ENCODE data around the gene CFAP61.
A peak's percentile ranks its signal among the peaks of the same experiment; 100 is the strongest.

CFAP61 gene

GRCh38 chr20:20199361-20200160 lies 147.2 kb downstream of the CFAP61 start:
- in situ Hi-C loops (cut with HindIII; ENCODE audit: low pct_ligation_motif_present, low pct_unique_long_range_greater_than_20kb, low sequenced_read_pairs): no loop called here
- no peak for DNase-seq

- DNase-seq: no peak
- in situ Hi-C loops (cut with HindIII; ENCODE audit: low pct_ligation_motif_present, low pct_unique_long_range_greater_than_20kb, low sequenced_read_pairs): no loop called here
Measured at GRCh38 chr20:20201124-20201523, 148.8 kb downstream of the CFAP61 start.

- no peak for DNase-seq
- in situ Hi-C loops (cut with HindIII; ENCODE audit: low pct_ligation_motif_present, low pct_unique_long_range_greater_than_20kb, low sequenced_read_pairs): no loop called here
Measured at GRCh38 chr20:20201639-20202038, 149.3 kb downstream of the CFAP61 start.

- in situ Hi-C loops (cut with HindIII; ENCODE audit: low pct_ligation_motif_present, low pct_unique_long_range_greater_than_20kb, low sequenced_read_pairs): no loop called here
- DNase-seq: no peak
Measured at GRCh38 chr20:20202768-20203167, 150.4 kb downstream of the CFAP61 start.

GRCh38 chr20:20203784-20204183 lies 151.5 kb downstream of the CFAP61 start:
- no peak for DNase-seq
- in situ Hi-C loops (cut with HindIII; ENCODE audit: low pct_ligation_motif_present, low pct_unique_long_range_greater_than_20kb, low sequenced_read_pairs): no loop called here

- in situ Hi-C loops (cut with HindIII; ENCODE audit: low pct_ligation_motif_present, low pct_unique_long_range_greater_than_20kb, low sequenced_read_pairs): no loop called here
- no peak for DNase-seq
Measured at GRCh38 chr20:20204256-20204655, 151.9 kb downstream of the CFAP61 start.

- in situ Hi-C loops (cut with HindIII; ENCODE audit: low pct_ligation_motif_present, low pct_unique_long_range_greater_than_20kb, low sequenced_read_pairs): no loop called here
- no peak for DNase-seq
Measured at GRCh38 chr20:20205141-20205861, 153.0 kb downstream of the CFAP61 start.

- DNase-seq: no peak
- in situ Hi-C loops (cut with HindIII; ENCODE audit: low pct_ligation_motif_present, low pct_unique_long_range_greater_than_20kb, low sequenced_read_pairs): no loop called here
Measured at GRCh38 chr20:20205862-20206236, 153.5 kb downstream of the CFAP61 start.

- in situ Hi-C loops (cut with HindIII; ENCODE audit: low pct_ligation_motif_present, low pct_unique_long_range_greater_than_20kb, low sequenced_read_pairs): no loop called here
- peak; percentile 8 for DNase-seq
Measured at GRCh38 chr20:20206788-20207187, 154.5 kb downstream of the CFAP61 start.

- in situ Hi-C loops (cut with HindIII; ENCODE audit: low pct_ligation_motif_present, low pct_unique_long_range_greater_than_20kb, low sequenced_read_pairs): no loop called here
- no peak for DNase-seq
Measured at GRCh38 chr20:20207291-20207690, 155.0 kb downstream of the CFAP61 start.

GRCh38 chr20:20207872-20208271 lies 155.5 kb downstream of the CFAP61 start:
- DNase-seq: no peak
- in situ Hi-C loops (cut with HindIII; ENCODE audit: low pct_ligation_motif_present, low pct_unique_long_range_greater_than_20kb, low sequenced_read_pairs): no loop called here

GRCh38 chr20:20209684-20210083 lies 157.4 kb downstream of the CFAP61 start:
- in situ Hi-C loops (cut with HindIII; ENCODE audit: low pct_ligation_motif_present, low pct_unique_long_range_greater_than_20kb, low sequenced_read_pairs): no loop called here
- DNase-seq: no peak

GRCh38 chr20:20210327-20210726 lies 158.0 kb downstream of the CFAP61 start:
- DNase-seq: no peak
- in situ Hi-C loops (cut with HindIII; ENCODE audit: low pct_ligation_motif_present, low pct_unique_long_range_greater_than_20kb, low sequenced_read_pairs): no loop called here

- no peak for DNase-seq
- in situ Hi-C loops (cut with HindIII; ENCODE audit: low pct_ligation_motif_present, low pct_unique_long_range_greater_than_20kb, low sequenced_read_pairs): no loop called here
Measured at GRCh38 chr20:20210943-20211273, 158.6 kb downstream of the CFAP61 start.

- in situ Hi-C loops (cut with HindIII; ENCODE audit: low pct_ligation_motif_present, low pct_unique_long_range_greater_than_20kb, low sequenced_read_pairs): no loop called here
- DNase-seq: no peak
Measured at GRCh38 chr20:20211274-20211987, 159.1 kb downstream of the CFAP61 start.

- in situ Hi-C loops (cut with HindIII; ENCODE audit: low pct_ligation_motif_present, low pct_unique_long_range_greater_than_20kb, low sequenced_read_pairs): no loop called here
- DNase-seq: no peak
Measured at GRCh38 chr20:20211988-20212518, 159.7 kb downstream of the CFAP61 start.

- in situ Hi-C loops (cut with HindIII; ENCODE audit: low pct_ligation_motif_present, low pct_unique_long_range_greater_than_20kb, low sequenced_read_pairs): no loop called here
- DNase-seq: no peak
Measured at GRCh38 chr20:20212675-20213096, 160.4 kb downstream of the CFAP61 start.

- in situ Hi-C loops (cut with HindIII; ENCODE audit: low pct_ligation_motif_present, low pct_unique_long_range_greater_than_20kb, low sequenced_read_pairs): no loop called here
- no peak for DNase-seq
Measured at GRCh38 chr20:20213526-20214121, 161.3 kb downstream of the CFAP61 start.

- in situ Hi-C loops (cut with HindIII; ENCODE audit: low pct_ligation_motif_present, low pct_unique_long_range_greater_than_20kb, low sequenced_read_pairs): no loop called here
- no peak for DNase-seq
Measured at GRCh38 chr20:20214757-20215275, 162.5 kb downstream of the CFAP61 start.

Measured in ACHN (cell line).